ENCODE measurements around the gene FARS2. TPM values are rescaled to one million over a fixed set of nuclear protein-coding genes. Genes with fewer than 3 reads are reported as not detected.

Gene FARS2
- polyA plus RNA-seq, 1 donor (not counting 4 experiments of a cell fraction or from before 2014, with no cell fraction given), result 21.3 TPM

DNA sequence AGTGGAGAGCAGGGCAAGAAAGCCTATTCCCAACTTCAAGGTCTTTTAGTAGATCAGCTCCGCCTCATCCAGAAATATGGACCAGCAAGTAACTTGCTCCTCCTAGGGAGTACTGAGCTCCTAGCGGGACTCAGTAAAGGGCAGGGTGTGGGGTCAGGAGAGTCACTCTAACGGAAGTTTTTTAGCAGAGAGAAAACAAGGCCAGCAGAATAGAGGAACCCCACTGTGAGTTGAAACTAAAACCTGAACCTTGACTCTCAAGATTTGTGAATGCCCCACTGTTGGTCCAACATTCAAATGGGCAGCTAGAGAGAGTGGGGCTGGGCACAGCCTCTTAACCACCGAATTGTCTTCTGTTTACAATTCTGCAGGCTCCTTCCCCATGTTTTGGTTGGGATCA is 244.8 kb downstream of the FARS2 start:
- Histone ChIP-seq H3K9me1 (ENCODE audit: control insufficient read depth, extremely low read depth, insufficient read depth, low read length) (no peaks in the 10 kb centered on the region), H3K9ac (ENCODE audit: control insufficient read depth, extremely low read depth, insufficient read depth, low read length) (no peak overlapping the region), H3K9me3 (ENCODE audit: control insufficient read depth, low read depth, low read length) (no peaks in the 10 kb centered on the region), H3K79me2 (ENCODE audit: control insufficient read depth, insufficient read depth, low read length) (no peaks in the 10 kb centered on the region), H4K20me1 (ENCODE audit: control insufficient read depth, extremely low read depth, insufficient read depth, low read length) (no peaks in the 10 kb centered on the region), H3K4me2 (ENCODE audit: control insufficient read depth, extremely low read depth, insufficient read depth, low read depth, low read length) (no peak overlapping the region), H3K27ac (ENCODE audit: control insufficient read depth, insufficient read depth, low read length) (no peak overlapping the region), H3K36me3 (ENCODE audit: control insufficient read depth in 2 of 2, extremely low read depth in 1 of 2, insufficient read depth in 2 of 2, low read length in 2 of 2) (no peaks in the 10 kb centered on the region), H3K4me3 (ENCODE audit: control insufficient read depth in 2 of 3, extremely low read depth in 1 of 3, insufficient read depth in 2 of 3, low read depth in 1 of 3, low read length in 3 of 3) (no peak overlapping the region), H3K27me3 (ENCODE audit: control insufficient read depth, extremely low read depth, insufficient read depth, low read length) (no peaks in the 10 kb centered on the region), H3K4me1 (ENCODE audit: control insufficient read depth, extremely low read depth, insufficient read depth, low read length) (no peaks in the 10 kb centered on the region), H2AFZ (ENCODE audit: control insufficient read depth, low read length) (no peak overlapping the region)
- TF ChIP-seq EZH2 (IDR thresholded peaks at IDR 0.05; ENCODE audit: low read length), result no peak
- TF ChIP-seq, protein P1, sequence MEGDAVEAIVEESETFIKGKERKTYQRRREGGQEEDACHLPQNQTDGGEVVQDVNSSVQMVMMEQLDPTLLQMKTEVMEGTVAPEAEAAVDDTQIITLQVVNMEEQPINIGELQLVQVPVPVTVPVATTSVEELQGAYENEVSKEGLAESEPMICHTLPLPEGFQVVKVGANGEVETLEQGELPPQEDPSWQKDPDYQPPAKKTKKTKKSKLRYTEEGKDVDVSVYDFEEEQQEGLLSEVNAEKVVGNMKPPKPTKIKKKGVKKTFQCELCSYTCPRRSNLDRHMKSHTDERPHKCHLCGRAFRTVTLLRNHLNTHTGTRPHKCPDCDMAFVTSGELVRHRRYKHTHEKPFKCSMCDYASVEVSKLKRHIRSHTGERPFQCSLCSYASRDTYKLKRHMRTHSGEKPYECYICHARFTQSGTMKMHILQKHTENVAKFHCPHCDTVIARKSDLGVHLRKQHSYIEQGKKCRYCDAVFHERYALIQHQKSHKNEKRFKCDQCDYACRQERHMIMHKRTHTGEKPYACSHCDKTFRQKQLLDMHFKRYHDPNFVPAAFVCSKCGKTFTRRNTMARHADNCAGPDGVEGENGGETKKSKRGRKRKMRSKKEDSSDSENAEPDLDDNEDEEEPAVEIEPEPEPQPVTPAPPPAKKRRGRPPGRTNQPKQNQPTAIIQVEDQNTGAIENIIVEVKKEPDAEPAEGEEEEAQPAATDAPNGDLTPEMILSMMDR (optimal IDR thresholded peaks at IDR 0.05 in 1 of 3, IDR thresholded peaks at IDR 0.05 in 1 of 3, conservative IDR thresholded peaks at IDR 0.05 in 1 of 3; ENCODE audit: extremely low read depth in 1 of 3, insufficient read depth in 2 of 3, low read length in 3 of 3), result no peak
- dilution Hi-C loops (cut with MboI; ENCODE audit: extremely low pct_ligation_motif_present, low sequenced_read_pairs), result no loop called here
- DNase-seq (ENCODE audit: low read depth, low spot score) (no peak), FAIRE-seq (no peak)

GRCh38 chr6:5506597-5506996 is 245.3 kb downstream of the FARS2 start:
- no peak overlapping the region for H3K4me3 ChIP-seq (ENCODE audit: control insufficient read depth in 2 of 3, extremely low read depth in 1 of 3, insufficient read depth in 2 of 3, low read depth in 1 of 3, low read length in 3 of 3)
- no peak for TF ChIP-seq EZH2 (IDR thresholded peaks at IDR 0.05; ENCODE audit: low read length)
- TF ChIP-seq, protein P1 (optimal IDR thresholded peaks at IDR 0.05 in 1 of 3, IDR thresholded peaks at IDR 0.05 in 1 of 3, conservative IDR thresholded peaks at IDR 0.05 in 1 of 3; ENCODE audit: extremely low read depth in 1 of 3, insufficient read depth in 2 of 3, low read length in 3 of 3), result no peak
- dilution Hi-C loops (cut with MboI; ENCODE audit: extremely low pct_ligation_motif_present, low sequenced_read_pairs), result no loop called here
- no peaks in the 10 kb centered on the region for H4K20me1 ChIP-seq (ENCODE audit: control insufficient read depth, extremely low read depth, insufficient read depth, low read length)
- H3K9me3 ChIP-seq (ENCODE audit: control insufficient read depth, low read depth, low read length), result no peaks in the 10 kb centered on the region
- no peak overlapping the region for H2AFZ ChIP-seq (ENCODE audit: control insufficient read depth, low read length)
- H3K79me2 ChIP-seq (ENCODE audit: control insufficient read depth, insufficient read depth, low read length), result no peaks in the 10 kb centered on the region
- H3K27ac ChIP-seq (ENCODE audit: control insufficient read depth, insufficient read depth, low read length), result no peak overlapping the region
- H3K36me3 ChIP-seq (ENCODE audit: control insufficient read depth in 2 of 2, extremely low read depth in 1 of 2, insufficient read depth in 2 of 2, low read length in 2 of 2), result no peaks in the 10 kb centered on the region
- no peak overlapping the region for H3K4me2 ChIP-seq (ENCODE audit: control insufficient read depth, extremely low read depth, insufficient read depth, low read depth, low read length)
- no peak overlapping the region for H3K9ac ChIP-seq (ENCODE audit: control insufficient read depth, extremely low read depth, insufficient read depth, low read length)
- no peaks in the 10 kb centered on the region for H3K27me3 ChIP-seq (ENCODE audit: control insufficient read depth, extremely low read depth, insufficient read depth, low read length)
- no peaks in the 10 kb centered on the region for H3K4me1 ChIP-seq (ENCODE audit: control insufficient read depth, extremely low read depth, insufficient read depth, low read length)
- FAIRE-seq (no peak), DNase-seq (ENCODE audit: low read depth, low spot score) (no peak)
- H3K9me1 ChIP-seq (ENCODE audit: control insufficient read depth, extremely low read depth, insufficient read depth, low read length), result no peaks in the 10 kb centered on the region
